Vagina (tissue), 2 donors: Measurements from ENCODE around the gene PPARD. TPM values are rescaled to one million over a fixed set of nuclear protein-coding genes. Genes with fewer than 3 reads are reported as not detected.

Source experiments
- DNase-seq, 2 donors: peaks; one replicate each; pipeline ENCODE4 v3.0.0-alpha.2; 2017; ENCODE audit errors: extremely low spot score in 2 of 2
- H3K27ac ChIP-seq: fragments of 200-600 bp; sonication (generic); one replicate; pipeline ENCODE4 v1.5.1; 2019
- H3K27me3 ChIP-seq: fragments of 200-600 bp; sonication (generic); one replicate; pipeline ENCODE4 v1.5.1; 2019
- H3K36me3 ChIP-seq, 2 donors: fragments of 200-600 bp; sonication (generic); one replicate each; pipeline ENCODE4 v1.5.1; 2017 to 2019
- H3K4me1 ChIP-seq: fragments of 200-600 bp; sonication (generic); one replicate; pipeline ENCODE4 v1.5.1; 2019
- H3K4me3 ChIP-seq, 2 donors: fragments of 200-600 bp; sonication (generic); 1 replicate in 1 of 2; 2 replicates in 1 of 2; pipeline ENCODE4 v1.5.1; 2016 to 2019
- H3K9me3 ChIP-seq: fragments of 200-600 bp; sonication (generic); one replicate; pipeline ENCODE4 v1.5.1; 2019
- CTCF ChIP-seq, 3 experiments: fragments of 450-650 bp in 2 of 3; fragments of 200-600 bp in 1 of 3; sonication (generic) in 1 of 3; IDR thresholded peaks; one replicate each; pipeline ENCODE4 v1.5.1; 2017 to 2019; ENCODE audit warnings: antibody characterized with exemption in 3 of 3, mild to moderate bottlenecking in 2 of 3, moderate library complexity in 2 of 3
- POLR2A ChIP-seq, 2 donors: fragments of 450-650 bp; IDR thresholded peaks; one replicate each; pipeline ENCODE4 v1.6.1; 2017; ENCODE audit warnings: antibody characterized with exemption in 2 of 2, mild to moderate bottlenecking in 2 of 2, moderate library complexity in 2 of 2
- POLR2AphosphoS5 ChIP-seq, 2 donors: sonication (generic); formaldehyde crosslinking; IDR thresholded peaks; one replicate each; pipeline ENCODE4 v1.9.0; 2017; ENCODE audit warnings: antibody characterized with exemption in 2 of 2, mild to moderate bottlenecking in 2 of 2, low read depth in 1 of 2; ENCODE audit not compliant: insufficient read depth in 1 of 2
- intact Hi-C: fragments of 100-400 bp; cut with DNase I; formaldehyde crosslinking; loops from one replicate; pipeline ENCODE4 v1.15.1; 2023
- total RNA-seq: library from RNA; depleted of rRNA; stranded (reverse); fragments of >200 nt; gene quantifications from one replicate; pipeline ENCODE4 v1.2.3, GENCODE V29; 2016

Gene PPARD
- total RNA-seq, 1 donor from 2014 or later = 21.9 TPM

- TF ChIP-seq CTCF (IDR thresholded peaks at IDR 0.05) = no peak
- no peak for TF ChIP-seq POLR2A (IDR thresholded peaks at IDR 0.05)
- TF ChIP-seq POLR2AphosphoS5 (IDR thresholded peaks at IDR 0.05; ENCODE audit: insufficient read depth in 1 of 2, low read depth in 1 of 2) = no peak
- Histone ChIP-seq H3K36me3 (peaks cover 0 to 9% of the 10 kb centered on the region in 2 donors), H3K4me1 (peaks cover 39% of the 10 kb centered on the region), H3K4me3 (peak overlapping the region; percentile 62 to 77), H3K27me3 (no peaks in the 10 kb centered on the region), H3K27ac (peak overlapping the region; percentile 84), H3K9me3 (no peaks in the 10 kb centered on the region)
- no peak for DNase-seq
- intact Hi-C loops = loop anchor here (5.0 kb wide), 1 partner anchor 111 kb away; the partner anchor contains the start of gene PPARD
Observed at GRCh38 chr6:35453236-35453635, 110.9 kb downstream of the PPARD start.

GRCh38 chr6:35454391-35455110 lies 112.2 kb downstream of the PPARD start:
- intact Hi-C loops = loop anchor here (5.0 kb wide), 1 partner anchor 112 kb away; the partner anchor contains the start of gene PPARD
- no peak for DNase-seq
- Histone ChIP-seq H3K9me3 (no peaks in the 10 kb centered on the region), H3K27ac (peak overlapping the region; percentile 21), H3K36me3 (peaks cover 0 to 19% of the 10 kb centered on the region in 2 donors), H3K27me3 (no peaks in the 10 kb centered on the region), H3K4me3 (no peak overlapping the region), H3K4me1 (peaks cover 39% of the 10 kb centered on the region)
- no peak for TF ChIP-seq POLR2A (IDR thresholded peaks at IDR 0.05)
- TF ChIP-seq POLR2AphosphoS5 (IDR thresholded peaks at IDR 0.05; ENCODE audit: insufficient read depth in 1 of 2, low read depth in 1 of 2) = no peak
- no peak for TF ChIP-seq CTCF (IDR thresholded peaks at IDR 0.05)

- intact Hi-C loops = no loop called here
- H3K9me3 ChIP-seq = no peaks in the 10 kb centered on the region
- H3K4me3 ChIP-seq = no peak overlapping the region
- no peaks in the 10 kb centered on the region for H3K27me3 ChIP-seq
- no peak for DNase-seq
- TF ChIP-seq CTCF (IDR thresholded peaks at IDR 0.05) (no peak), POLR2AphosphoS5 (IDR thresholded peaks at IDR 0.05; ENCODE audit: insufficient read depth in 1 of 2, low read depth in 1 of 2) (no peak), POLR2A (IDR thresholded peaks at IDR 0.05) (no peak)
- no peak overlapping the region for H3K27ac ChIP-seq
- peaks cover 31% of the 10 kb centered on the region for H3K4me1 ChIP-seq
- H3K36me3 ChIP-seq = peaks cover 0 to 33% of the 10 kb centered on the region in 2 donors
Observed at GRCh38 chr6:35457907-35458306, 115.5 kb downstream of the PPARD start.

GRCh38 chr6:35461270-35461669 lies 118.9 kb downstream of the PPARD start:
- Histone ChIP-seq H3K36me3 (peaks cover 0 to 34% of the 10 kb centered on the region in 2 donors), H3K27ac (no peak overlapping the region)
- DNase-seq = no peak

More at GRCh38 chr6:35461270-35461669, 118.9 kb downstream of the PPARD start:
- TF ChIP-seq POLR2AphosphoS5 (IDR thresholded peaks at IDR 0.05; ENCODE audit: insufficient read depth in 1 of 2, low read depth in 1 of 2) = peak in 1 of 2 donors; percentile 39
- no peak for TF ChIP-seq CTCF (IDR thresholded peaks at IDR 0.05)
- H3K27me3 ChIP-seq = no peaks in the 10 kb centered on the region
- no peak overlapping the region for H3K4me3 ChIP-seq
- H3K4me1 ChIP-seq = peaks cover 5% of the 10 kb centered on the region
- intact Hi-C loops = no loop called here
- H3K9me3 ChIP-seq = no peaks in the 10 kb centered on the region
